ENCODE data around the gene HMGCLL1. TPM values are rescaled to one million over a fixed set of nuclear protein-coding genes. Genes with fewer than 3 reads are reported as not detected.

The HMGCLL1 gene
- total RNA-seq, 2 donors from 2014 or later = not detected

DNA sequence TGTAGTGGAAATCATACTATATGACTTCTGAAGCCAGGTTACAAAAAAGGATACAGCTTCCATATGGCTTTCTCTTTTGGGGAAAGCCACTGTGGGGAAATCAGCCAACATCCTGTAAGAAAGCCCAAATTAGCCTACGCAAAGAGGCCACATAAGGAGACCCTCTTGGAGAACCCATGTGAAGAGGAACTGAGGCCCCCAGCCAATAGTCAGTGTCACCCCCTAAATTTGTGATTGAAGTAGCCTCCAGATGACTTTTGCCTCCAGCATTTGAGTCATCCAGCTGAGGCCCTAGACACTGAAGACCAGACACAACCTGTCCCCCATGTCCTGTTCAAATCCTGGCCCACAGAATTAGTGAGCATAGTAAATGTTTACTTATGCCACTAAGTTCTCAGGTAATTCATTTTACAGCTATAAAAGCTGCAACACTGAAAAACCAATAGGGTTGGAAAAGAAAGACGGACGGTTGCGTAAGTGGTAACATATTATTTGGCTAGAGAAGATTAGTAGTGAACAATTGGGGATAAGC lies 60.4 kb downstream of the HMGCLL1 start:
- TF ChIP-seq, protein P1, sequence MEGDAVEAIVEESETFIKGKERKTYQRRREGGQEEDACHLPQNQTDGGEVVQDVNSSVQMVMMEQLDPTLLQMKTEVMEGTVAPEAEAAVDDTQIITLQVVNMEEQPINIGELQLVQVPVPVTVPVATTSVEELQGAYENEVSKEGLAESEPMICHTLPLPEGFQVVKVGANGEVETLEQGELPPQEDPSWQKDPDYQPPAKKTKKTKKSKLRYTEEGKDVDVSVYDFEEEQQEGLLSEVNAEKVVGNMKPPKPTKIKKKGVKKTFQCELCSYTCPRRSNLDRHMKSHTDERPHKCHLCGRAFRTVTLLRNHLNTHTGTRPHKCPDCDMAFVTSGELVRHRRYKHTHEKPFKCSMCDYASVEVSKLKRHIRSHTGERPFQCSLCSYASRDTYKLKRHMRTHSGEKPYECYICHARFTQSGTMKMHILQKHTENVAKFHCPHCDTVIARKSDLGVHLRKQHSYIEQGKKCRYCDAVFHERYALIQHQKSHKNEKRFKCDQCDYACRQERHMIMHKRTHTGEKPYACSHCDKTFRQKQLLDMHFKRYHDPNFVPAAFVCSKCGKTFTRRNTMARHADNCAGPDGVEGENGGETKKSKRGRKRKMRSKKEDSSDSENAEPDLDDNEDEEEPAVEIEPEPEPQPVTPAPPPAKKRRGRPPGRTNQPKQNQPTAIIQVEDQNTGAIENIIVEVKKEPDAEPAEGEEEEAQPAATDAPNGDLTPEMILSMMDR (IDR thresholded peaks at IDR 0.05) = no peak
- no peak overlapping the region for H3K4me3 ChIP-seq
- no peaks in the 10 kb centered on the region for H3K27me3 ChIP-seq (replicated peaks; ENCODE audit: insufficient read depth)
- H3K9me3 ChIP-seq = no peaks in the 10 kb centered on the region
- no peaks in the 10 kb centered on the region for H3K36me3 ChIP-seq
- DNase-seq (ENCODE audit: low spot score) = no peak
- no peak for ATAC-seq (ENCODE audit: insufficient number of reproducible peaks, low FRiP score, low read depth)
- H3K27ac ChIP-seq = no peak overlapping the region
- no peaks in the 10 kb centered on the region for H3K4me1 ChIP-seq (ENCODE audit: control insufficient read depth in 1 of 2, low read depth in 2 of 2)

DNA sequence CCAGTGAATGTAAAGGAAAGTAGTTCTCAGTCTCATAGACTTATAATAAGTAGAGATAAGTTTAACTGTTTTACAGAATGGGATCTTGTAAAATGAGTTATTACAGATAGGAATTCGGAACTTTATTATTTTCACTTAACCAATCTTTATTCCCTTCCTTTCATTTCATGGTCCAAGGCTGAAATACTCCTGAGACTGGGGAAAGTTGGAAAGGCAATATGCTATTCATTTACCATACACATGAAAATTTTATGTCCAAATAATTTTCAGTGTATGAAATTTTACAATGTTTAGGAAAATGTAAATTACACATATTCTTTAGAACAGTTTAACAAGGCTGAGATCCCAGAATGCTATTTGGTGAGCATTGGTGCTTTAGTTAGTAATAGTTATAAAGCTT lies 62.3 kb downstream of the HMGCLL1 start:
- TF ChIP-seq, protein P1 (IDR thresholded peaks at IDR 0.05) = no peak
- Histone ChIP-seq H3K9me3 (no peaks in the 10 kb centered on the region), H3K4me3 (no peak overlapping the region), H3K27me3 (replicated peaks; ENCODE audit: insufficient read depth) (no peaks in the 10 kb centered on the region), H3K4me1 (ENCODE audit: control insufficient read depth in 1 of 2, low read depth in 2 of 2) (no peaks in the 10 kb centered on the region), H3K27ac (no peak overlapping the region), H3K36me3 (no peaks in the 10 kb centered on the region)
- ATAC-seq (ENCODE audit: insufficient number of reproducible peaks, low FRiP score, low read depth) (no peak), DNase-seq (ENCODE audit: low spot score) (no peak)

DNA sequence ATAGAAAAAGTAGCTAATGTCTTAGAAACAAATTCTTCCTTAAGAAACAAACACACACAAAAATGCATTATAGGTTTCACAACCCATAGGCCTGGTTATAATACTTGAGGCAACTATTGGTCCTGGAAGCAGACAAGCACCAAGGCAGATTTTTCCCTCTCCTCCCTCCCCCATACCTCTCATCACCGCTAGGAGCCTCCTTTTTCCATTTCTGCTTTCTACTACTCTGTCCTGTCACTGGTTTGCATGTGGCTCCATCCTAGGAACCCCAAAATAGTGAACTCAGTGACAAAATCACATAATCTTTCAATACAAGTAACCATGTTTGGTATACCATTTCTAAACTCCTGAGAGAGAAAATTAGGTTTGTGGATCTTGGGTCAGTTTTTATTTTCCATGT lies 66.1 kb downstream of the HMGCLL1 start:
- H3K27me3 ChIP-seq (replicated peaks; ENCODE audit: insufficient read depth) = no peaks in the 10 kb centered on the region
- no peak for ATAC-seq (ENCODE audit: insufficient number of reproducible peaks, low FRiP score, low read depth)
- no peaks in the 10 kb centered on the region for H3K36me3 ChIP-seq
- H3K27ac ChIP-seq = no peak overlapping the region
- no peak for DNase-seq (ENCODE audit: low spot score)
- no peaks in the 10 kb centered on the region for H3K4me1 ChIP-seq (ENCODE audit: control insufficient read depth in 1 of 2, low read depth in 2 of 2)
- no peak overlapping the region for H3K4me3 ChIP-seq
- TF ChIP-seq, protein P1 (IDR thresholded peaks at IDR 0.05) = no peak
- H3K9me3 ChIP-seq = no peaks in the 10 kb centered on the region

DNA sequence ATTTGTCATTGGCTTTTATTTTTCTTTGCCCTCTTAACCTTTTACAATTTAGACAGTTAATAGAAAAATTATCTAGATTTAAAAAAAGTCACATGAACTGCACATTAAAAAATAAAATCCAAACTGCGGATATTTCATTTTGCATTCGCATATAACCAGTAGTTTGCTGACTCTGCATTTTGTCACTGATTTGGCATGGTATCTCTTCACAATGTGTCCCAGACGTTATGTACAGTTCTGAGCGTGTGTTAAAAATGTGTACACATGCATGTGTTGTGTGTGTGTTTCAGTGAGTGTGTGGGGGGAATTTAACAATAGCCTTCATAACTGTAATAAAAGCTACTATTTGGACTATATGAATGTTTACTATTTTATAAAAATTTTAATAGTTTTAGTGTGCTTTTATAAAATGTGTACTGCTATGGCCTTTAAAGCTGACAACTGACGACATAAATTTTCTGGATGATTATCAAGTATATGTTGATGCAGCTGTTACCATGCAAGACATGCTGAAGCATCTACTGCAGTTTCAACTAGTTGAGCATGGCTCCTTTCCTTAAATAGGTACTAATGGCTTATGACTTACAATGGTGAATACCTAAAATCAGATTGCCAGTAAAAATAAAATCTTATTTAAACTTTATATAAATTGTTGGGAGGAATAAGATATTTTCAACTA lies 67.7 kb downstream of the HMGCLL1 start:
- Histone ChIP-seq H3K9me3 (no peaks in the 10 kb centered on the region), H3K27me3 (replicated peaks; ENCODE audit: insufficient read depth) (no peaks in the 10 kb centered on the region), H3K4me1 (ENCODE audit: control insufficient read depth in 1 of 2, low read depth in 2 of 2) (no peaks in the 10 kb centered on the region), H3K36me3 (no peaks in the 10 kb centered on the region), H3K4me3 (no peak overlapping the region), H3K27ac (no peak overlapping the region)
- DNase-seq (ENCODE audit: low spot score) (no peak), ATAC-seq (ENCODE audit: insufficient number of reproducible peaks, low FRiP score, low read depth) (no peak)
- TF ChIP-seq, protein P1 (IDR thresholded peaks at IDR 0.05) = no peak

DNA sequence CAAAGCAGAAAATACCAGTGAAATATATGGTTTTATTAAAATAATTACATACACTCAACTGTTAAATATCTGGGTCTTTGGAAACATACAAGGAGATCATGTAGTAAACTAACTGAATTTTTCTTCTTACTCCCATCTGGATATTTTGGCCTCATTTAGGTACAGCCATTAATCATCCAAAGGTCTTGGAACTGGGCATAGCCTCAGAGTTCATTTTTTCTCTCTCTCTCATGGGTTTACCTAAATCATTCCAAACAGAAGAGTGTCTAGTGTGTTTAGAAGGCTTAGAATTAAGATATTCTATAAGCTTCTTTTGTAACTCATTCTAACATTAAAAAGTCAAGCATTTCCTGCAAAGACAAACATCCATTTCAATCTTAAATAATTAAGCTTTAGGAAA lies 79.4 kb downstream of the HMGCLL1 start:
- Histone ChIP-seq H3K27me3 (replicated peaks; ENCODE audit: insufficient read depth) (no peaks in the 10 kb centered on the region), H3K27ac (no peak overlapping the region)
- TF ChIP-seq, protein P1 (IDR thresholded peaks at IDR 0.05) = no peak

More for the DNA sequence above, 79.4 kb downstream of the HMGCLL1 start:
- Histone ChIP-seq H3K4me3 (no peak overlapping the region), H3K36me3 (no peaks in the 10 kb centered on the region), H3K4me1 (ENCODE audit: control insufficient read depth in 1 of 2, low read depth in 2 of 2) (peaks cover 0 to 5% of the 10 kb centered on the region in 2 donors), H3K9me3 (no peaks in the 10 kb centered on the region)
- DNase-seq (ENCODE audit: low spot score) (no peak), ATAC-seq (ENCODE audit: insufficient number of reproducible peaks, low FRiP score, low read depth) (no peak)

All from thoracic aorta (tissue), 2 donors.